ENCODE results near the gene PSMC3. TPM values are rescaled to one million over a fixed set of nuclear protein-coding genes. Genes with fewer than 3 reads are reported as not detected.

Gene PSMC3
- polyA plus RNA-seq (ENCODE audit: insufficient read length in 10 of 10) = 100 to 1,000 TPM; 106 to 147 (median 120) TPM
- long read RNA-seq, donor 1, transcript PSMC3-212 (12 exons, 1,373 nt) = major isoform, 35 of 48 reads
- long read RNA-seq, donor 1, partial matches to known transcripts = 13 of 48 reads
- long read RNA-seq, donor 1, other reads (novel, unspliced or antisense) = 0 of 48 reads
- long read RNA-seq, donor 2, transcript PSMC3-212 (12 exons, 1,373 nt) = major isoform, 30 of 45 reads
- long read RNA-seq, donor 2, partial matches to known transcripts = 12 of 45 reads
- long read RNA-seq, donor 2, other reads (novel, unspliced or antisense) = 0 of 45 reads
- long read RNA-seq, donor 3 = 0 reads
- long read RNA-seq, donor 4, transcript PSMC3-212 (12 exons, 1,373 nt) = major isoform, 20 of 40 reads
- long read RNA-seq, donor 4, partial matches to known transcripts = 20 of 40 reads
- long read RNA-seq, donor 4, other reads (novel, unspliced or antisense) = 0 of 40 reads
- long read RNA-seq, donor 5, transcript PSMC3-212 (12 exons, 1,373 nt) = major isoform, 33 of 68 reads
- long read RNA-seq, donor 5, partial matches to known transcripts = 32 of 68 reads
- long read RNA-seq, donor 5, other reads (novel, unspliced or antisense) = 0 of 68 reads
- long read RNA-seq, donor 6, transcript PSMC3-212 (12 exons, 1,373 nt) = major isoform, 33 of 67 reads
- long read RNA-seq, donor 6, partial matches to known transcripts = 34 of 67 reads
- long read RNA-seq, donor 6, other reads (novel, unspliced or antisense) = 0 of 67 reads
- long read RNA-seq, donor 7, transcript PSMC3-212 (12 exons, 1,373 nt) = major isoform, 22 of 52 reads
- long read RNA-seq, donor 7, partial matches to known transcripts = 27 of 52 reads
- long read RNA-seq, donor 7, other reads (novel, unspliced or antisense) = 0 of 52 reads
- long read RNA-seq, donor 8, transcript PSMC3-212 (12 exons, 1,373 nt) = major isoform, 28 of 40 reads
- long read RNA-seq, donor 8, partial matches to known transcripts = 11 of 40 reads
- long read RNA-seq, donor 8, other reads (novel, unspliced or antisense) = 0 of 40 reads
- long read RNA-seq, donor 9, partial matches to known transcripts = 0 of 2 reads
- long read RNA-seq, donor 9, other reads (novel, unspliced or antisense) = 0 of 2 reads

DNA sequence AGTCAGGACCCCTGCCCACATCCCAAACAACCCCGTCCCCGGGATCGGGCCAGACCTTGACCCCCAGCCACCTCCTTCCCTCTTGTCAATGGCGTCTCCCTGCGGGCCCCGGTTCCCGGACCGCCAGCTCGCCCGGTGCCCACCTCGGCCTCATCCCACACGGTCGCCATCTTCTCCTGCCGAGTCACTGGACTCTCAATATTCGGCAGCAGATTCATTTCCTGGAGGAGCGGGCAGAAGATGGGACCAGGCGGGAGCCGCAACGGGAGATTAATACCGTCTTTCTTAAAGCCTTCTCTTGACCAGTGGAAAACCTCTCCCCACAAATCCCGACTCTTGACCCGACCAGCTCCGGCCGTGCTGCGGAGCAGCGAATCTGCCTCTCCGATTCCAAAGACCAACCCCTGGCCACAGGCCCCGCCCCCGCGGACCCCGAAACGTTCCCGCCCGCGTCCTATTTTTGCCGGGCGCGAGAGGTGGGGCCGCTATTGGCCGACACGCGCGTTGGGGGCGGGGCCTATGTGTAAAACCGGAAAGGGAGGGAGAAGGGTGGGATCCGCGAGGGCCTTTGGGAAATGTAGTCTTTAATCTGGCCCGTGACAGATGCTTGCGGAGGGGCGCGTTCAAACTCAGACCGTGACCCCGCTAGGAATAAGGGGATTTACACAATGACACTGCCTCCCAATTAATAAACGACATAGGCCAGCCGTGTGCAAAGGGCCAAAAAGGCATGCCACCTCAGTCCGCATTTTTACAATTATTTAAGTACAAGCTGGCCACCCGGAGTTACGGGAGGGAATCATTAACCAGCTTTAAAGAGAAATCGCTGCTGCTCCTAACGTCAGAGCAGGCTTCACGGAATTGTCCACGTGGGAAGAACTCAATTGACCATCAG lies at the start of gene PSMC3:
PSMC3 (minus strand) TSS at position 378 of the 895 bp plus-strand sequence; CDS start at position 218, 160 bp downstream.
- DNase-seq = peak; percentile 98 to 99 (median 99)

DNA sequence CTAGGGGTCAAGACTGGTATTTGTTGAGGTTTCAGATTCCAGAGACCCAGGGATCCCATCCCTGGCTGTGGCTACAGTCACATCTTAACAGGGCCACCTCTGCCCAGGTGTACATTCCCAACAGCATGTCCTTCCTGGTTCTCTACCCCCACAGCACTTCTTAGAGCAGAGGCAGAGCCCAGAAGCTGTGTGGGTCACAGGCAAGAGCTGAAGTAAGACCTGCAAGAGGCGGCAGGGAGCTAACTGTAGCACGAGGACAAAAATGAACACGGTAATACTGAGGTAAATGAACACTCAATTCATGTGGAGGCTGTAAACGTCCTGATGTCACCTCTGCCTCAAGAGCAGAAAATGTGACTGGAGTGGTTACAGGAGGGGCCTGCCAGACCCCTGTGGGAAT lies 44.4 kb upstream of the PSMC3 start:
- DNase-seq = no peak

DNA sequence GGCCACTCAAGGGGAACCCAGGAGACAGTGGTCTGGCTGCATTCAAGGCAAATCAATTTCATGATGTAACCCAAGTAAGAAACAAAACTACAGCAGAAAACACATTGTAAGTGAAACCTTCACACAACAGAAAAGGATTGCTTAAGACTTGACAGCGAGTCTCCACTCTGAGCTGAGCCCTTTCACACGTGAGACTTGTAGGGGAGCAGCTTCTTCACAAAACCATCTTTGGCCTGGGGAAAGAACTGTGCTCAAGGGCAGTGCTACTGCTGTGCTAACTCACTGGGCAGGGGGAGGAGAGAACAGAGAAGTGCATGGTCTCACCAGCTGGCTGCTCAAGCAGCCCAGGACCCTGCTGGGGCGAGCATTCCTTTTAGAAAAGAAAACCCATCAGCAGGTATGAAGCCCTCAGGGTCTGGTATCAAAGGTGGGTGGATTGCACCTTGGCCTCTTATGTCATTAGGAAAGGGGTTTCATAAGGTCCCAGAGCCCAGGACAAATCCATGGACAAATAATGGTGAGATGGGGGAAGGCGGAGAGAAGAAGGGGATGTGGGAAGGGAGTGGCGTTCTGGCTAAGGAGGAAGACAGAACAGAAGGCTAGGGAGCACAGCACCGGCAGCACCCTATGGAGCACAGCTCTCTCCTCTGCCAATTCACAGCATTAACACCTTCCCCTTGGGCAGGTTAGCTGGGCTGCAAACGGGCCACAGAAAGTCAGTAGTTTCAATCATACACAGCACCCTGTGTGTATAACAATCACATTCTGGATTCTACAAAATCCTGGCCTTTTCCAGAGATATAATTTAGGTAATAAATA lies 43.3 kb upstream of the PSMC3 start:
- peak in 1 of 3 donors; percentile 51 for DNase-seq

DNA sequence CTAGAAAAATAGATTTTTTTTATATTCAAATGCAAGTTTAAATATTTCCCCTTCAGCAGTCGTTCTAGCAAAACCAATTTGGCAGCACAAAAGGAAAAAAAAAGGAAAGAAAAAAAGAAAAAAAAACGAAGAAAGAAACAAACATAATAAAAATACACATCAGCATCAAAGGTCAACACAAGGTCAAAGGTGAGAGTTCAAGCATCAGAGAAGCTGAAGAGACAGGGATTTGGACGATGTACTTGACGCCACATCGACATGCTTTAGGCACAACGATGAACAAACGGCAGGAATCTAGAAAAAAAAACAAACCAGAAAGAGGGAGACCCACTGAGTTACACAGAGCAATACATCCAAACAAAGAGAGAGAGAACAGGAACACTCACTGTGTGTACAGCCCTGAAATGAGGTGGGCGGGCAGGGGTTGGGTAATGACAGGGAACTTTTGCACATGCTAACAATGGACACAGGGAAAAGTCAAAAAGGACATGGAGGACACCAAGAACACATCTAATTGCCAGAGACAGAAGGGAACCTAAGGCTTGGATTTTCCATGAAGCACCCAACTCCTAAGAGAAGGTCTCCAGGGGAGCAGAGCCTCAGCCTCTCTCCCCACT lies 42.5 kb upstream of the PSMC3 start:
- DNase-seq = peak in 1 of 3 donors; percentile 47

DNA sequence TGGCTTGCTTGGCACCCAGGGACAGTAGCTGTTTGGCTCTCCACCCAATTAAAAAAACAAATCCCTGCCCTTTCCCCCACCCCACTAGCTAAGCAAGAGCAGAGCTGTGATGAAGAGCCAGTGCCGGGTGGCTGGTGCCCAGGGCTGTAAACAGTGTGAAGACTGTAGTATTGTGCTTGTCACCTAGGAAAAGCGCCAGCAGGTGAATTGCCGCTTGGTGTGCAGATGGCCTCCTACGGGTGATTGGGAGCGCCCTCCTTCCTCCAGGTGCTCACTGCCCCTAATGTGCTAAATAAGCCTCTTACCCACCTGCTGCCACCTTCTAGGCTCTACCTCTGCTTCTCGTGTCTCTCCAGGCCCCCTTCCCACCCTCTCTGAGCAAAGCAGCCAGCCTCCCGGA lies 41.1 kb upstream of the PSMC3 start:
- DNase-seq = no peak

DNA sequence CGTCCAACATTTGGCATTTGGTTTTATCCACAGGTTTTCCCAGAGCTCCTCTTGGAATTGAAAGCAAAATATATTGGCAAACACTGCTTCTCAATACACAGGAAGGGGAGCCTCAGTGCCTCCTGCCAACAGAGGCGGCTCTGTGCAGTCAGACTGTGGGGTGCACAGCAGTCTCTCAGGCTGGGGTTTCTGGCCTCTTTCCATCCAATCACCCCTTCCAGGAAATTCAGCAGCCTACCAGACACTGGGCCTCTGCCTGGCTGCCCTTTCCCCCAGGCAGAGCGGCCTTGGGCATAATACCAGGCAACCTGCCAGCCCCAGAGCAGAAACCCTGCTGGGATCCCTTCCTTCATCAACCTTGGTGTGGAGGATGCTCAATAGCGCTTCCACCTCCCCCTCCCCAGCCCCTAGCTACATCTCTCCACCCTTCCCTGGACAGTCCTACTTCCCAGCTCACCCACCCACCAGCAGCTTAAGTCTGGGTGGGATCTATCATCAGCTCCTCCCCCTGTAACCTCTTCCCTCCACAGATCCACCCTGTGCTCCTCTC lies 40.5 kb upstream of the PSMC3 start:
- peak in 1 of 3 donors; percentile 60 for DNase-seq

DNA sequence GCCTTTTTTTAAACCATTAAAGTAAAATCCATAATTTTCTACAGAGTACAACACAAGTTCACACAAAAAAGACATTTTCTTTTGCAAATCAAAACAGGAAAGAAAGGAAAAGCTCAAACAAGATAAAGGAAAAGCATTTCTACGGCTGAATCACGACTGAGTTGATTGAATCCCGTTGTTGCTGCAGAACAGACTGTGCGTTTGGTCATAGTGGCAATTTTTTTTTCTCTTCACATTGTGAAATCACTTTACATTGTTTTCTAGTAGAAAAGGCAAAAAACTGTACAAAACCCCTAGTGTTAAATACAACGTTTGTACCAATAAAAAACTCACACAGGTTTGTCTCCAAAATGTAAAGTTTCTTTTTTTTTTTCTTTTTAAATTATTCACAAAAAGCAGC lies 40.0 kb upstream of the PSMC3 start:
- DNase-seq = no peak

DNA sequence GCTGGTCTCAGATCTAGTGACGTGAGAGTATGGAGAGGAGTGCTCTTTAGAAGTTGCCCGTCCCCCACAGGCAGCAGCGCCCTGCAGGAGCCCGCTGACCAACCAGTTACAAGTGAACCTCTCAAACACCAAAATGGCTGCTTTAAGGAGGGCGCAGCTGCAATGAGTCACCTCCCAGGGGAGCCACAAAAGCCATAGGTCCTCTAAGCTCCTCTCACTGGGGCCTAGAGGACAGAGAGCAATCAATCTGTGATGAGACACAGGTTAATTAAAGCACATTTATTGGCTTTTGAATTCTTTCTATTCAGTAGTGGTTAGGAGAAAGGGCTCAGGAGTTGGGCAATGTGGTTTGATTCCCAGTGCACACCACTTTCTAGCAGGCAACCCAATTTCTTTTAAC lies 38.2 kb upstream of the PSMC3 start:
- no peak for DNase-seq

DNA sequence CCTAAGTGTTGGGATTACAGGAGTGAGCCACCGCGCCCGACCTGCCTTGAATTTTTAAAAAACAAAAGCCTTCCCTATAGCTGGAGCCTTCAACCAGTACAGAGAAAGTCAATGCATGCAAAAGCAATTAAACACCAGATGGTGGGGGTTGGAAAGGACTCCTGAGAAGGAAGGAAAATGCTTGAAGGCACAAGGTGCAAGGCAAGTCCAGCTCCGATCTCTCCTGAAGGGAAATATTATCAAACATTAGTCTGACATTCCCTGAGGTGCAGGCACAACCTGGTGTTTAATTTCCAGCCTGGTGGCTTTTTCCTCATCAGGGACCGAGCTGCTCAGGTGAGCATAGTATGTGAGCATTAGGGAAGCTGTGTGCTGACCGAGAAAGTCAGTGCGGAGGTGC lies 35.6 kb upstream of the PSMC3 start:
- no peak for DNase-seq

DNA sequence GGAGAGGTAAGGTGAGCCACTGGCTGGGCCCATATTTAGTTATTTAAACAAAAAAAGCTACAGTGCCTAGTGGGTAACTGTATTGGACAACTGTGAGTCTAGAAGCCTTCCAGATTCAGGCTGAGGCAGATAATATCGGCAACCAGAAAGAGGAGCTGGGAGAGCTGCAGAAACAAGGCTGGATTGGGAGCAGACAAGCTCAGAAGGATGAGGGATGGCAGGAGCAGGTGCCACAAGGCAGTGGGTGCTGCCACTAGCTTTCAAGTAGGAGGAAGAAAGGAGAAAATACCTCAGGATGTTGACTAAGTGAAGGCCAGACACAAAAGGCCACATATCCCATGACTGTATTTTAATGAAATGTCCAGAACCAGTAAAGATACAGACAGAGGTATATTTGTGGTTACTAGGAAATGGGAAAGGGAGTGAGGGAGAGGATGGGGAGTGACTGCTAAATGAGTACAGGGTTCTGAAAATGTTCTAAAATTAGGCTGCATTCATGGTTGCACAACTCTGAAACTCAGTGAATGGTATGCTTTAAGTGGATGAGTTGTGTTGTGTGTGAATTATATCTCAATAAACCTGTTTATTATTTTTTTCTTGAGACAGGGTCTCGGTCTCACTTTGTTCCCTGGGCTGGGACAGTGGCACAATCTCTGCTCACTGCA lies 34.5 kb upstream of the PSMC3 start:
- DNase-seq = no peak

DNA sequence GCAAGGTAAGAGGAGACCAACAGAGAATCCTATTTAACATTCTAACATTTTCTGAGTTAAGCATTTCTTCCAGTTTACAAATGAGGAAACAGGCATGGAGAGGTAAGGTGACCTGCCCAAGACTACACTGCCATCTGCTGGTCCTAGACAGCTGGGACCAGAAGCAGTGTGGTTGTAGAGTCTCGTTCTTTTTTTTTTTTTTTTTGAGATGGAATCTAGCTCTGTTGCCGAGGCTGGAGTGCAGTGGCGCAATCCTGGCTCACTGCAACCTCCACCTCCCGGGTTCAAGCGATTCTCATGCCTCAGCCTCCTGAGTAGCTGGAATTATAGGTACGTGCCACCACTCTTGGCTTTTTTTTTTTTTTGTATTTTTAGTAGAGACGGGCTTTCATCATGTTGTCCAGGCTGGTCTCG lies 28.0 kb upstream of the PSMC3 start:
- peak; percentile 76 to 88 (median 78) for DNase-seq

DNA sequence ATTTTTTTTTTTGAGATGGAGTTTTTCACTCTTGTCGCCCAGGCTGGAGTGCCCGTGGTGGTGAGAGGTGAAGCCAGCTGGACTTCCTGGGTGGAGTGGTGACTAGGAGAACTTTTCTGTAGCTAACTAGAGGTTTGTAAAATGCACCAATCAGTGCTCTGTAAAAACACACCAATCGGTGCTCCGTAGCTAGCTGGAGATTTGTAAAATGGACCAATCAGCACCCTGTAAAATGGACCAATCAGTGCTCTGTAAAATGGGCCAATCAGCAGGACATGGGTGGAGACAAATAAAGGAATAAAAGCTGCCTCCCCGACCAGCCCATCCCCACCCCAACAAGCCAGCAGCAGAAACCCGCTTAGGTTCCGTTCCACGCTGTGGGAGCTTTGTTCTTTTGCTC lies 27.1 kb upstream of the PSMC3 start:
- no peak for DNase-seq

DNA sequence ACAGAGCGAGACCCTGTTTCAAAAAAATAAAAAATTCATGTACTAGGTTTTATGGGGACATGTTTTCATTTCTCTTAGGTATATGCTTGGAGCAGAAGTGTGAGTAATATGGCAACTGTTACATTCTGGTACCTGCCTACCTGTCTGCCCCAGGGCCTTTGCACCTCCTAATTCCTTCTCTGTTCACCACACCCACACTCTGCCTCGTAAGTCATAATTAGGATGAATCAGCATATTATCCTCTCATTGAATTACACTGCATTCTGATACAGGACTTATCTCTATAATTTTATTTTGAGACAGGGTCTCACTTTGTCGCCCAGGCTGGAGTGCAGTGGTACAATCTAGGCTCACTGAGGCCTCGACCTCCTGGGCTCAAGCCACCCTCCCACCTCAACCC lies 25.8 kb upstream of the PSMC3 start:
- no peak for DNase-seq

DNA sequence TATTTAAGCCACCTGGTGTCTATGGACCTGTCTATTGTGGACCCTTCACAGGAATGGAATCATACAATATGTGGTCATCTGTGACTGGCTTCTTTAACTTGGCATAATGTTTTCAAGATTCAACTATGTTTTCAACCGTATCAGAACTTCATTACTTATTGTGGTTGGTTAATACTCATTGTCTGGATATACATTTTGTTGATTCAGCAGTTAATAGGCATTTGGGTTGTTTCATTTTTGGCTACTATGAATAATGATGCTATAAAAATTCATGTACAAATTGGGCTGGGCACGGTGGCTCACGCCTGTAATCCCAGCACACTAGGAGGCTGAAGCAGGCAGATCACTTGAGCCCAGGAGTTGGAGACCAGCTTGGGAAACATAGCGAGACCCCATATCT lies 25.2 kb upstream of the PSMC3 start:
- DNase-seq = no peak

DNA sequence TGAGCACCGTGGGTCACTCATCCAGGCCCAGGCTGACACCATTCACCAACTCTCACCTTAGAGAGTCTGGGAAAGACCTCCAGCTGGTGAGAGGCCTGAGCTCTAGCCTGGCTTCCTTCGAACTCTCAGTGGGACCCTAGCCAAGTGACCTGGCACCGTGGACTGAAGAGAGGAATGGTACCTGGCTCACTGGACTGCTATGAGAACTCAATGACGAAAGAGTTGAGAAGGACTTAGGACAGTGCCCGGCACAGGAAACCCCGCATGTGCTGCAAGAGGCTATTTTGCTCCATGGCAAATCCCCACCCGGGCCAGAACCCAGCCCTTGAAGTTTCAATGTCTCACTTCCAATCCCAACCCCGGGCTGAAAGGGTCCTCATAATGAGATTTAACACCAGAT lies 23.3 kb upstream of the PSMC3 start:
- DNase-seq = no peak

DNA sequence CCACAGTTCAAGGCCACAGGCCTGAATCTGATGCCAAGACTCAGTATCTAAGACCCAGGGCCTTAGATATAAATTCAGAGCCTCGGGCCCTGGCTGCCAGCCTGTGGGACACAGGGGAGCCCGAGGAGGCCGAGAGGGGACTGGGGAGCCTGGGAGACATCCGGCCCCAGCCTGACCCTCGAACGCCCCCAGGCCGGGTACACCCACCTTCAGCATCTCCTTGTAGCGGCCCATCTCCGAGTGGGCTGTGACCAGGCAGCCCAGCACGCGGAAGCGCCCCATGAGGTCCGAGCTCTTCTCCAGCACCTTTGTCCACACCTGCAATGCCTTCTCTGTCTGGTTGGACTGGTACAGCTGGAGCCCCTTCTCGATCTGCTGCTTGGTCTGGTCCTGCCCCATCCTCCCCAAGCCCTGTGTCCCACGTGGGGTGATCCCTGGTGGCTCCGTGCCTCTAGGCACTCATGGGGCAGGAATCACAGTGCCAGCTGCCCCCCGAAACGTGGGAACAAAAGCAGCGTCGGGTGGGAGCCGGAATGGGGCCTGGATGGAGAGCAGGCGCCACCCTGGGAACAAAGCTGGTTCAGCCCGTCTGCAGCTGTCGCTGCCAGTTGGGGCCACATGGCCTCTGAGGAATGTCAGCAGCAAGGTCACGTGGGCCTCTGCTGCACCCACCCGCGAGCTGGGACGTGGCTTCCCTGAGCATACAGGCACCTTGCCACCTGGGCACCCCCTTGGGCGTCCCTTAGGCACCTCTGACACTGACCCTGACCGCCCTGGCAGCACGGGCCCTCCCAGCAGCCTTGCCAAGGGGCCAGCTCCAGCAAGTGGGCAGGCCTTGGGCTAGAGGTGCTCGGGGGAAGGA lies 22.6 kb upstream of the PSMC3 start, which contains the start of gene RAPSN:
RAPSN (minus strand) TSS at position 571 of the 862 bp plus-strand sequence; CDS start at position 399, 172 bp downstream.
- DNase-seq = peak; percentile 63 to 75 (median 72)

DNA sequence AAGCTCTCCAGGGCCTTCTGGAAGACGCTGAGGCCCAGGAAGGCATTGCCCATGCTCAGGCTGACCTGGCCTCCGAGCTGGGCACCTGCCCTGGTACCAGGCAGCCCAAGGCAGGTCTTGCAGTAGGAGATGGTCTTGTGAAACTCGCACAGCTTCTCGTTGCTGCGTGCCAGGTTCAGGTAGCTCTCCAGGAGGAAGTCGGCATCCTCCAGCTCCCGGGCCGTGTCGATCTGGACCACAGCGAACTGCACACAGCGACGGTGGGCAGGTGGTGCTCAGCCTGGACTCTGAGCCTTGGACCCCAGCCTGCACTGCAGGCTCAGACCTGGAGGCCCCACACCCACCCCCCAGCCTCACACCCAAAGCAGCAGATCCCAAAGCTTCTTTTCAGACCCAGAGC lies 21.7 kb upstream of the PSMC3 start:
- no peak for DNase-seq

DNA sequence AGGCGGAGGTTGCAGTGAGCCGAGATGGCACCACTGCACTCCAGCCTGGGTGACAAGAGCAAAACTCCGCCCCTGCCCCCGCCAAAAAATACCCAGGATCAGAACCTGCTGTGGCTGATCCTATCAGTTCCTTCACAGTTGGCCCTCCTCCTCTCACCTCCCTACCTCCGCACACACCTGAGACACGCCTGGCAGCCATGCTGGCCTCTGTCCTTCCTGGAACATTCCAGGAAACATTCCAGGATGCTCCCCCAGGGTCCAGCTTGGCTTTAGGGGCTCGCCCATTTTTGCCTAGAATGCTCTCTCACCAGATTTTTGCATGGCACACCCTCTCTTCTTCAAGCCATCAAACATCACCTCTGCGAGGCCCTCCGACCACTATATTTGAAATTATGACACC lies 20.6 kb upstream of the PSMC3 start:
- DNase-seq = no peak

All from muscle of back (tissue), 13 donors.